ENCODE results near the gene GLT6D1.

GLT6D1 gene

DNA sequence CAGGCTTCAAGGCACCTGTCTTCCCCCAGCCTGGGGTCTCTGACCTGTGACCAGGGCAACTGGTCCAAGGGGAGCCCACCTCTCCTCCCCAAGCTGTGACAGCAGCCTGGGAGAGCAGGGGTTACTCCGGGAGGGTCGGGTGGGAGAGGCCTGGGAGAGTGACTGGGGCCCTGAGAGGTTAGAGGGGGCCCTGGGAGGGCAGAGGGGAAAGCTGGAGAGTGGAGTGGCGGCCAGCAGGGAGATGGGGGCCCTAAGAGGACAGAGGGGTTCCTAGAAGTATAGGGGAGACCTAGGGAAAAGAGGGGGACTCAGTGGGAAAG is 24.1 kb upstream of the GLT6D1 start:
- Histone ChIP-seq H3K4me3 (ENCODE audit: low read length) (no peak overlapping the region), H2AFZ (ENCODE audit: low read length) (no peak overlapping the region), H3K9me3 (replicated peaks; ENCODE audit: insufficient read depth, low read length) (no peaks in the 10 kb centered on the region), H3K9me2 (replicated peaks; ENCODE audit: insufficient read depth, low read length) (no peaks in the 10 kb centered on the region), H3K4me1 (ENCODE audit: low read length) (0 out of 2 replicates have a peak, but pooled peaks cover 4% of the 10 kb centered on the region), H3K36me3 (replicated peaks; ENCODE audit: insufficient read depth, low read length) (no peaks in the 10 kb centered on the region), H3K27me3 (replicated peaks; ENCODE audit: insufficient read depth, low read length) (peaks cover 85% of the 10 kb centered on the region), H3K4me2 (ENCODE audit: low read depth, low read length) (no peak overlapping the region), H3K79me2 (ENCODE audit: low read length) (no peaks in the 10 kb centered on the region), H3F3A (ENCODE audit: insufficient read depth, low read length) (no peaks in the 10 kb centered on the region), H3K27ac (ENCODE audit: low read length) (no peak overlapping the region), H3K9ac (ENCODE audit: low read length) (no peak overlapping the region), H4K20me1 (ENCODE audit: insufficient read depth, low read length) (no peaks in the 10 kb centered on the region)
- no peak for TF ChIP-seq EZH2 (optimal IDR thresholded peaks at IDR 0.05; ENCODE audit: low read depth, low read length)
- TF ChIP-seq EZH2phosphoT487 (IDR thresholded peaks at IDR 0.05; ENCODE audit: low read length) = no peak
- TF ChIP-seq, protein P1, sequence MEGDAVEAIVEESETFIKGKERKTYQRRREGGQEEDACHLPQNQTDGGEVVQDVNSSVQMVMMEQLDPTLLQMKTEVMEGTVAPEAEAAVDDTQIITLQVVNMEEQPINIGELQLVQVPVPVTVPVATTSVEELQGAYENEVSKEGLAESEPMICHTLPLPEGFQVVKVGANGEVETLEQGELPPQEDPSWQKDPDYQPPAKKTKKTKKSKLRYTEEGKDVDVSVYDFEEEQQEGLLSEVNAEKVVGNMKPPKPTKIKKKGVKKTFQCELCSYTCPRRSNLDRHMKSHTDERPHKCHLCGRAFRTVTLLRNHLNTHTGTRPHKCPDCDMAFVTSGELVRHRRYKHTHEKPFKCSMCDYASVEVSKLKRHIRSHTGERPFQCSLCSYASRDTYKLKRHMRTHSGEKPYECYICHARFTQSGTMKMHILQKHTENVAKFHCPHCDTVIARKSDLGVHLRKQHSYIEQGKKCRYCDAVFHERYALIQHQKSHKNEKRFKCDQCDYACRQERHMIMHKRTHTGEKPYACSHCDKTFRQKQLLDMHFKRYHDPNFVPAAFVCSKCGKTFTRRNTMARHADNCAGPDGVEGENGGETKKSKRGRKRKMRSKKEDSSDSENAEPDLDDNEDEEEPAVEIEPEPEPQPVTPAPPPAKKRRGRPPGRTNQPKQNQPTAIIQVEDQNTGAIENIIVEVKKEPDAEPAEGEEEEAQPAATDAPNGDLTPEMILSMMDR (IDR thresholded peaks at IDR 0.05; ENCODE audit: low read length) = no peak
- no peak for DNase-seq

GRCh38 chr9:135662758-135663450 is 23.6 kb upstream of the GLT6D1 start, which contains the start of gene LCN9:
Gene LCN9 (plus strand): TSS chr9:135663309. CDS start chr9:135663322, 13 bp downstream.
- no peak within 1 kb of the TSS for H3K27ac ChIP-seq (ENCODE audit: low read length)
- no peaks in the 10 kb centered on the region for H3K9me2 ChIP-seq (replicated peaks; ENCODE audit: insufficient read depth, low read length)
- no peak within 1 kb of the TSS for H3K4me3 ChIP-seq (ENCODE audit: low read length)
- no peak within 1 kb of the TSS for H2AFZ ChIP-seq (ENCODE audit: low read length)
- H4K20me1 ChIP-seq (ENCODE audit: insufficient read depth, low read length) = no peaks in the 10 kb centered on the region
- H3K9me3 ChIP-seq (replicated peaks; ENCODE audit: insufficient read depth, low read length) = no peaks in the 10 kb centered on the region
- no peak for TF ChIP-seq EZH2phosphoT487 (IDR thresholded peaks at IDR 0.05; ENCODE audit: low read length)
- no peak for TF ChIP-seq EZH2 (optimal IDR thresholded peaks at IDR 0.05; ENCODE audit: low read depth, low read length)
- TF ChIP-seq, protein P1 (IDR thresholded peaks at IDR 0.05; ENCODE audit: low read length) = no peak
- no peak within 1 kb of the TSS for H3K4me2 ChIP-seq (ENCODE audit: low read depth, low read length)
- H3K36me3 ChIP-seq (replicated peaks; ENCODE audit: insufficient read depth, low read length) = no peaks in the 10 kb centered on the region
- H3K9ac ChIP-seq (ENCODE audit: low read length) = no peak within 1 kb of the TSS
- peaks cover 89% of the 10 kb centered on the region for H3K27me3 ChIP-seq (replicated peaks; ENCODE audit: insufficient read depth, low read length)
- H3K79me2 ChIP-seq (ENCODE audit: low read length) = no peaks in the 10 kb centered on the region
- DNase-seq = no peak
- H3F3A ChIP-seq (ENCODE audit: insufficient read depth, low read length) = no peaks in the 10 kb centered on the region
- 0 out of 2 replicates have a peak, but pooled peaks cover 4% of the 10 kb centered on the region for H3K4me1 ChIP-seq (ENCODE audit: low read length)

- no peak for TF ChIP-seq EZH2phosphoT487 (IDR thresholded peaks at IDR 0.05; ENCODE audit: low read length)
- TF ChIP-seq, protein P1 (IDR thresholded peaks at IDR 0.05; ENCODE audit: low read length) = no peak
- TF ChIP-seq EZH2 (optimal IDR thresholded peaks at IDR 0.05; ENCODE audit: low read depth, low read length) = no peak
- no peak for DNase-seq
These were observed 22.6 kb upstream of the GLT6D1 start for GRCh38 chr9:135661816-135662560.

More at GRCh38 chr9:135661816-135662560, 22.6 kb upstream of the GLT6D1 start:
- no peaks in the 10 kb centered on the region for H3K9me2 ChIP-seq (replicated peaks; ENCODE audit: insufficient read depth, low read length)
- no peaks in the 10 kb centered on the region for H3K36me3 ChIP-seq (replicated peaks; ENCODE audit: insufficient read depth, low read length)
- no peak overlapping the region for H2AFZ ChIP-seq (ENCODE audit: low read length)
- H3K4me1 ChIP-seq (ENCODE audit: low read length) = 0 out of 2 replicates have a peak, but pooled peaks cover 4% of the 10 kb centered on the region
- H3F3A ChIP-seq (ENCODE audit: insufficient read depth, low read length) = no peaks in the 10 kb centered on the region
- H3K4me2 ChIP-seq (ENCODE audit: low read depth, low read length) = no peak overlapping the region
- H4K20me1 ChIP-seq (ENCODE audit: insufficient read depth, low read length) = no peaks in the 10 kb centered on the region
- H3K27ac ChIP-seq (ENCODE audit: low read length) = no peak overlapping the region
- peaks cover 91% of the 10 kb centered on the region for H3K27me3 ChIP-seq (replicated peaks; ENCODE audit: insufficient read depth, low read length)
- H3K9ac ChIP-seq (ENCODE audit: low read length) = no peak overlapping the region
- no peaks in the 10 kb centered on the region for H3K79me2 ChIP-seq (ENCODE audit: low read length)
- H3K9me3 ChIP-seq (replicated peaks; ENCODE audit: insufficient read depth, low read length) = no peaks in the 10 kb centered on the region
- no peak overlapping the region for H3K4me3 ChIP-seq (ENCODE audit: low read length)

Data from MM.1S (cell line).